ENCODE measurements around the gene OPCML. TPM values are rescaled to one million over a fixed set of nuclear protein-coding genes. Genes with fewer than 3 reads are reported as not detected.

OPCML gene
- total and polyA plus RNA-seq, 2 donors (not counting 1 experiment from before 2014, with no cell fraction given) = 0.99 to 2.8 TPM

- Histone ChIP-seq H3K9me3 (ENCODE audit: control insufficient read depth, insufficient read depth, low read depth, low read length) (no peaks in the 10 kb centered on the region), H2AFZ (ENCODE audit: low read length) (peak overlapping the region; percentile 78), H3K4me1 (ENCODE audit: control insufficient read depth, extremely low read depth, insufficient read depth, low read length) (no peaks in the 10 kb centered on the region), H3K4me2 (ENCODE audit: extremely low read depth, insufficient read depth, low read length) (peak overlapping the region; percentile 87), H3K4me3 (replicated peaks in 1 of 4; ENCODE audit: control extremely low read depth in 1 of 4, insufficient read depth in 1 of 4, low read depth in 3 of 4, low read length in 4 of 4) (peak overlapping the region; percentile 37 to 54 (median 52)), H3K27me3 (ENCODE audit: control insufficient read depth, insufficient read depth, low read length) (no peaks in the 10 kb centered on the region), H3K27ac (ENCODE audit: insufficient read depth, low read length) (no peak overlapping the region), H4K20me1 (ENCODE audit: control insufficient read depth, extremely low read depth, insufficient read depth, low read length) (no peaks in the 10 kb centered on the region), H3K9ac (ENCODE audit: insufficient read depth, low read length) (peak overlapping the region; percentile 37), H3K36me3 (ENCODE audit: control insufficient read depth, insufficient read depth, low read length) (no peaks in the 10 kb centered on the region), H3K79me2 (ENCODE audit: control insufficient read depth, insufficient read depth, low read length) (no peaks in the 10 kb centered on the region)
- DNase-seq (ENCODE audit: low read depth in 2 of 2) = peak; percentile 16 to 17
- no peak for TF ChIP-seq EZH2 (IDR thresholded peaks at IDR 0.05; ENCODE audit: low read length, missing control alignments)
- no peak for TF ChIP-seq CTCF (conservative IDR thresholded peaks at IDR 0.05 in 1 of 2, IDR thresholded peaks at IDR 0.05 in 1 of 2; ENCODE audit: low read depth in 1 of 2, low read length in 2 of 2)
These were observed 589.0 kb downstream of the OPCML start for GRCh38 chr11:132943357-132943705.

- Histone ChIP-seq H3K4me2 (ENCODE audit: extremely low read depth, insufficient read depth, low read length) (peak overlapping the region; percentile 87), H3K36me3 (ENCODE audit: control insufficient read depth, insufficient read depth, low read length) (no peaks in the 10 kb centered on the region), H3K27me3 (ENCODE audit: control insufficient read depth, insufficient read depth, low read length) (no peaks in the 10 kb centered on the region), H3K4me3 (replicated peaks in 1 of 4; ENCODE audit: control extremely low read depth in 1 of 4, insufficient read depth in 1 of 4, low read depth in 3 of 4, low read length in 4 of 4) (peak overlapping the region; percentile 37 to 54 (median 52)), H3K9ac (ENCODE audit: insufficient read depth, low read length) (peak overlapping the region; percentile 23), H3K79me2 (ENCODE audit: control insufficient read depth, insufficient read depth, low read length) (no peaks in the 10 kb centered on the region), H3K4me1 (ENCODE audit: control insufficient read depth, extremely low read depth, insufficient read depth, low read length) (no peaks in the 10 kb centered on the region), H4K20me1 (ENCODE audit: control insufficient read depth, extremely low read depth, insufficient read depth, low read length) (no peaks in the 10 kb centered on the region), H3K9me3 (ENCODE audit: control insufficient read depth, insufficient read depth, low read depth, low read length) (no peaks in the 10 kb centered on the region), H2AFZ (ENCODE audit: low read length) (peak overlapping the region; percentile 78), H3K27ac (ENCODE audit: insufficient read depth, low read length) (no peak overlapping the region)
- DNase-seq (ENCODE audit: low read depth in 2 of 2) = peak in 1 of 2 donors; percentile 0
- peak in 1 of 2 donors; percentile 6 for TF ChIP-seq CTCF (conservative IDR thresholded peaks at IDR 0.05 in 1 of 2, IDR thresholded peaks at IDR 0.05 in 1 of 2; ENCODE audit: low read depth in 1 of 2, low read length in 2 of 2)
- no peak for TF ChIP-seq EZH2 (IDR thresholded peaks at IDR 0.05; ENCODE audit: low read length, missing control alignments)
These were observed 589.5 kb downstream of the OPCML start for GRCh38 chr11:132942611-132943356.

DNA sequence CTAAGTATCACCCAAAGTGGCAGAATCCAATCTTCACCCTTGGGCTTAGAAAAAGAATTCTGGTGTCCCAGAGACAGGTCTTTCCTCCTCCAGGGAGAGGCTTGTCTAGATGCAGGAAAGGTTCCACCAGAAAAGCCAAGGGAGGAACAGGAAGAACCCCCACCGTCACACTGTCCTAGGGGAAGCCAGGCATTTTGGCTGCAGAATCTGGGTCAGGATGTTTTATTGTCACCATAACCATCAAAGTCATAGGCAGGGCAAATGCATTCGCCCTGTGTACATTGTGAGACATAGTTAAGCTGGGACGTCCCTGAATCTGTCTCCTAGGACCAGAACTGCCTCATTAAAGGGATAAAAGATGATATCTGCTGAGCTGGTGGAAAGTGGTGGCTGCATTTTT lies 590.5 kb downstream of the OPCML start:
- no peaks in the 10 kb centered on the region for H3K9me3 ChIP-seq (ENCODE audit: control insufficient read depth, insufficient read depth, low read depth, low read length)
- no peak overlapping the region for H3K4me2 ChIP-seq (ENCODE audit: extremely low read depth, insufficient read depth, low read length)
- H3K27ac ChIP-seq (ENCODE audit: insufficient read depth, low read length) = no peak overlapping the region
- TF ChIP-seq CTCF (conservative IDR thresholded peaks at IDR 0.05 in 1 of 2, IDR thresholded peaks at IDR 0.05 in 1 of 2; ENCODE audit: low read depth in 1 of 2, low read length in 2 of 2) (no peak), EZH2 (IDR thresholded peaks at IDR 0.05; ENCODE audit: low read length, missing control alignments) (no peak)
- H3K4me3 ChIP-seq (replicated peaks in 1 of 4; ENCODE audit: control extremely low read depth in 1 of 4, insufficient read depth in 1 of 4, low read depth in 3 of 4, low read length in 4 of 4) = no peak overlapping the region
- no peaks in the 10 kb centered on the region for H3K79me2 ChIP-seq (ENCODE audit: control insufficient read depth, insufficient read depth, low read length)
- no peak for DNase-seq (ENCODE audit: low read depth in 2 of 2)
- no peaks in the 10 kb centered on the region for H3K27me3 ChIP-seq (ENCODE audit: control insufficient read depth, insufficient read depth, low read length)
- H2AFZ ChIP-seq (ENCODE audit: low read length) = no peak overlapping the region
- no peaks in the 10 kb centered on the region for H3K36me3 ChIP-seq (ENCODE audit: control insufficient read depth, insufficient read depth, low read length)
- no peak overlapping the region for H3K9ac ChIP-seq (ENCODE audit: insufficient read depth, low read length)
- H3K4me1 ChIP-seq (ENCODE audit: control insufficient read depth, extremely low read depth, insufficient read depth, low read length) = no peaks in the 10 kb centered on the region
- no peaks in the 10 kb centered on the region for H4K20me1 ChIP-seq (ENCODE audit: control insufficient read depth, extremely low read depth, insufficient read depth, low read length)
